HepG2 (cell line): ENCODE data around the gene COL18A1. TPM values are rescaled to one million over a fixed set of nuclear protein-coding genes. Genes with fewer than 3 reads are reported as not detected.

Experiments used
- ATAC-seq: fragments of 200-7000 bp; cut with Tn5 transposase; 3 replicates; pipeline ENCODE4 v1.9.1; 2020; ENCODE audit warnings: mild to moderate bottlenecking, moderate library complexity
- BruUV-seq: library from RNA; stranded (reverse); fragments of 400-500 nt; replicated peaks from 2 replicates; lab custom pipeline; 2021; lab: Mats Ljungman, UMichigan
- CTCF ChIA-PET: fragments of 300-600 bp; formaldehyde crosslinking; extraction: SDS; loops from one replicate; lab custom pipeline; 2021; ENCODE audit warnings: low total read pairs, inconsistent platforms, low intra/inter-chr PET ratio; lab: Yijun Ruan, JAX
- POLR2A ChIA-PET: fragments of 350-600 bp; sonication (Branson Sonifier 250); formaldehyde crosslinking; loops from one replicate; lab custom pipeline; 2020; ENCODE audit warnings: antibody characterized with exemption, inconsistent platforms; lab: Yijun Ruan, JAX
- DNase-seq: peaks from one replicate; pipeline ENCODE4 v3.0.0-alpha.2; 2015; ENCODE audit warnings: low spot score
- FAIRE-seq: peaks from 3 replicates; lab custom pipeline; 2011; peaks lifted over from hg19 to GRCh38; lab: Jason Lieb, UNC
- H2AFZ ChIP-seq: one replicate; pipeline ENCODE4 v1.6.1; 2011; ENCODE audit warnings: low read length, inconsistent platforms
- H3K27ac ChIP-seq: fragments of 300-600 bp; 3 replicates; pipeline ENCODE4 v1.8.0; 2011; ENCODE audit warnings: mixed run types, mild to moderate bottlenecking, mixed read lengths, low read length, inconsistent platforms; ENCODE audit not compliant: insufficient read depth; ENCODE audit errors: extremely low read length
- H3K27me3 ChIP-seq, 2 experiments: fragments of 200-600 bp in 1 of 2; 2 replicates in 1 of 2; 3 replicates in 1 of 2; pipeline versions ENCODE4 v1.6.0 to v1.8.0; 2011; ENCODE audit warnings: low read length in 2 of 2, mild to moderate bottlenecking in 2 of 2, moderate library complexity in 2 of 2, inconsistent platforms in 1 of 2; ENCODE audit not compliant: insufficient read depth in 2 of 2, control insufficient read depth in 1 of 2
- H3K36me3 ChIP-seq, 2 experiments: fragments of 200-600 bp in 1 of 2; replicated peaks in 1 of 2; 2 replicates in 1 of 2; 3 replicates in 1 of 2; pipeline versions ENCODE4 v1.5.1 to v1.8.0; 2011; ENCODE audit warnings: low read length in 2 of 2, inconsistent platforms in 1 of 2; ENCODE audit not compliant: insufficient read depth in 2 of 2, control insufficient read depth in 1 of 2
- H3K4me1 ChIP-seq: 2 replicates; pipeline ENCODE4 v1.5.1; 2012; ENCODE audit warnings: low read length, inconsistent platforms; ENCODE audit not compliant: insufficient read depth
- H3K4me2 ChIP-seq: 2 replicates; pipeline ENCODE4 v1.6.0; 2011; ENCODE audit warnings: low read depth, low read length, inconsistent platforms
- H3K4me3 ChIP-seq, 3 experiments: fragments of 200-600 bp in 1 of 3; sonication (generic), shearing (Covaris generic) in 1 of 3; replicated peaks in 1 of 3; 2 replicates each; pipeline ENCODE4 v1.5.1; 2011 to 2016; ENCODE audit warnings: low read length in 3 of 3, inconsistent platforms in 2 of 3, low read depth in 2 of 3, mild to moderate bottlenecking in 2 of 3, control low read depth in 1 of 3, mixed read lengths in 1 of 3; ENCODE audit not compliant: insufficient read depth in 1 of 3
- H3K79me2 ChIP-seq: one replicate; pipeline ENCODE4 v1.6.1; 2011; ENCODE audit warnings: low read length, inconsistent platforms; ENCODE audit not compliant: insufficient read depth
- H3K9ac ChIP-seq: 2 replicates; pipeline ENCODE4 v1.6.0; 2011; ENCODE audit warnings: mild to moderate bottlenecking, low read depth, low read length, inconsistent platforms; ENCODE audit not compliant: insufficient read depth
- H3K9me3 ChIP-seq: 2 replicates; pipeline ENCODE4 v1.5.1; 2012; ENCODE audit warnings: mild to moderate bottlenecking, low read length
- H4K20me1 ChIP-seq: 2 replicates; pipeline ENCODE4 v1.6.0; 2011; ENCODE audit warnings: inconsistent platforms, mild to moderate bottlenecking, low read length, moderate library complexity; ENCODE audit not compliant: insufficient read depth
- PHF5A ChIP-seq: IDR thresholded peaks from one replicate; pipeline ENCODE4 v1.6.1; 2018; ENCODE audit warnings: low read depth, missing genetic modification reagents; ENCODE audit not compliant: unreplicated experiment
- SALL1 ChIP-seq: sonication (generic); formaldehyde crosslinking; IDR thresholded peaks from 2 replicates; pipeline ENCODE4 v1.8.0; 2022; ENCODE audit warnings: mild to moderate bottlenecking, missing genetic modification reagents
- SIX4 ChIP-seq: sonication (generic); formaldehyde crosslinking; IDR thresholded peaks from 2 replicates; pipeline ENCODE4 v1.4.0; 2020; ENCODE audit warnings: missing genetic modification reagents
- TBX2 ChIP-seq: sonication (generic); formaldehyde crosslinking; IDR thresholded peaks from 2 replicates; pipeline ENCODE4 v1.5.0; 2020; ENCODE audit warnings: missing genetic modification reagents, mild to moderate bottlenecking, borderline replicate concordance
- ZBTB38 ChIP-seq: sonication (generic); formaldehyde crosslinking; IDR thresholded peaks from 2 replicates; pipeline ENCODE4 v1.5.1; 2020; ENCODE audit warnings: mild to moderate bottlenecking, missing genetic modification reagents
- ZFY ChIP-seq: sonication (generic); formaldehyde crosslinking; IDR thresholded peaks from 2 replicates; pipeline ENCODE4 v1.4.0; 2020; ENCODE audit warnings: missing genetic modification reagents
- ZNF280B ChIP-seq: sonication (generic); formaldehyde crosslinking; IDR thresholded peaks from 2 replicates; pipeline ENCODE4 v1.5.0; 2020; ENCODE audit warnings: missing genetic modification reagents, mild to moderate bottlenecking, borderline replicate concordance
- ZNF484 ChIP-seq: sonication (generic); formaldehyde crosslinking; IDR thresholded peaks from 2 replicates; pipeline ENCODE4 v1.5.1; 2020; ENCODE audit warnings: mild to moderate bottlenecking, low read depth, missing genetic modification reagents, borderline replicate concordance
- ZNF501 ChIP-seq: sonication (generic); formaldehyde crosslinking; IDR thresholded peaks from 2 replicates; pipeline ENCODE4 v1.5.1; 2020; ENCODE audit warnings: mild to moderate bottlenecking, moderate library complexity, missing genetic modification reagents
- WGBS: methylation state at CpG from one replicate; pipeline ENCODE4 v1.1.6; 2017; ENCODE audit warnings: low lambda C conversion rate; 5-methylcytosine and 5-hydroxymethylcytosine counted together
- in situ Hi-C: cut with HindIII; loops from 2 replicates; pipeline ENCODE4 v1.10.0; 2017; ENCODE audit warnings: low pct_unique_long_range_greater_than_20kb; ENCODE audit not compliant: extremely low pct_ligation_motif_present
- intact Hi-C: fragments of 100-400 bp; cut with micrococcal nuclease; formaldehyde crosslinking; loops from one replicate; pipeline ENCODE4 v1.10.0; 2022; ENCODE audit not compliant: unreplicated experiment
- polyA plus RNA-seq, 8 experiments: library from polyadenylated mRNA; depleted of rRNA in 3 of 8; stranded (reverse) in 7 of 8; unstranded in 1 of 8; fragments of >200 nt; fragmentation: Illumina TruSeq in 4 of 8; extraction: Trizol in 4 of 8; gene quantifications; 2 replicates each; pipeline versions ENCODE4 v1.2.1 to v1.2.3, GENCODE V29; 2011 to 2016; ENCODE audit warnings: low read depth in 4 of 8, missing spikeins in 1 of 8, mixed read lengths in 1 of 8; ENCODE audit not compliant: insufficient read depth in 1 of 8
- total RNA-seq, 5 experiments: library from RNA; depleted of rRNA; stranded (reverse); fragments of >200 nt; fragmentation: Illumina TruSeq; extraction: Trizol; gene quantifications; 2 replicates each; pipeline ENCODE4 v1.2.3, GENCODE V29; 2016; ENCODE audit warnings: low read depth in 1 of 5

COL18A1 gene
- total and polyA plus RNA-seq, 2 of the 13 experiments (the other 11 are each of a cell fraction or from before 2014, with no cell fraction given): 79.0 to 102 TPM

- Histone ChIP-seq H3K9me3 (no peaks in the 10 kb centered on the region), H3K4me2 (no peak overlapping the region)
- POLR2A ChIA-PET: interaction anchor here (2.1 to 2.4 kb wide), 3 partner anchors 29 to 65 kb away, joined by 6 to 11 read pairs (median 10); no protein-coding TSS in a partner anchor
- TF ChIP-seq SIX4 (CRISPR knock-in tag) (no peak), PHF5A (CRISPR knock-in tag) (no peak), ZNF484 (no peak), ZNF280B (0 out of 2 replicates have a peak, but pooled peaks have one; percentile 14), SALL1 (0 out of 2 replicates have a peak, but pooled peaks have one; percentile 25), ZFY (CRISPR knock-in tag) (0 out of 2 replicates have a peak, but pooled peaks have one; percentile 7), ZNF501 (no peak), ZBTB38 (CRISPR knock-in tag) (peak; percentile 31; the same call in 1 of the 2 replicates), TBX2 (CRISPR knock-in tag) (0 out of 2 replicates have a peak, but pooled peaks have one; percentile 20)
- TF ChIP-seq, all 625 proteins: peak for 5
- Histone ChIP-seq H4K20me1 (no peaks in the 10 kb centered on the region), H3K79me2 (no peaks in the 10 kb centered on the region), H3K9ac (no peak overlapping the region), H3K4me1 (peaks cover 69% of the 10 kb centered on the region), H3K4me3 (no peak overlapping the region), H3K36me3 (no peaks in the 10 kb centered on the region), H2AFZ (no peak overlapping the region), H3K27ac (no peak overlapping the region), H3K27me3 (no peaks in the 10 kb centered on the region)
- BruUV-seq: no TSS peak
- FAIRE-seq (no peak), DNase-seq (no peak), ATAC-seq (no peak)
- 83% methylated on average over 15 of the region's 15 CpGs for WGBS
- in situ Hi-C loops: no loop called here
- CTCF ChIA-PET: interaction anchor here (2.4 kb wide), 1 partner anchor 81 kb away, joined by 11 read pairs; no protein-coding TSS in a partner anchor
- intact Hi-C loops: loop anchor here (5.0 kb wide), 1 partner anchor 66 kb away; no protein-coding TSS in a partner anchor
Observed at GRCh38 chr21:45358261-45358670, 46.7 kb upstream of the COL18A1 start.
